ENCODE measurements around the gene GBP6. TPM values are rescaled to one million over a fixed set of nuclear protein-coding genes. Genes with fewer than 3 reads are reported as not detected.

Gene GBP6, protein sequence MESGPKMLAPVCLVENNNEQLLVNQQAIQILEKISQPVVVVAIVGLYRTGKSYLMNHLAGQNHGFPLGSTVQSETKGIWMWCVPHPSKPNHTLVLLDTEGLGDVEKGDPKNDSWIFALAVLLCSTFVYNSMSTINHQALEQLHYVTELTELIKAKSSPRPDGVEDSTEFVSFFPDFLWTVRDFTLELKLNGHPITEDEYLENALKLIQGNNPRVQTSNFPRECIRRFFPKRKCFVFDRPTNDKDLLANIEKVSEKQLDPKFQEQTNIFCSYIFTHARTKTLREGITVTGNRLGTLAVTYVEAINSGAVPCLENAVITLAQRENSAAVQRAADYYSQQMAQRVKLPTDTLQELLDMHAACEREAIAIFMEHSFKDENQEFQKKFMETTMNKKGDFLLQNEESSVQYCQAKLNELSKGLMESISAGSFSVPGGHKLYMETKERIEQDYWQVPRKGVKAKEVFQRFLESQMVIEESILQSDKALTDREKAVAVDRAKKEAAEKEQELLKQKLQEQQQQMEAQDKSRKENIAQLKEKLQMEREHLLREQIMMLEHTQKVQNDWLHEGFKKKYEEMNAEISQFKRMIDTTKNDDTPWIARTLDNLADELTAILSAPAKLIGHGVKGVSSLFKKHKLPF
- total RNA-seq (under 1 TPM in 1 of 6 donors, not detected in 5; 0.09 TPM), polyA plus RNA-seq (under 1 TPM; 0.05 to 0.08 TPM)

DNA sequence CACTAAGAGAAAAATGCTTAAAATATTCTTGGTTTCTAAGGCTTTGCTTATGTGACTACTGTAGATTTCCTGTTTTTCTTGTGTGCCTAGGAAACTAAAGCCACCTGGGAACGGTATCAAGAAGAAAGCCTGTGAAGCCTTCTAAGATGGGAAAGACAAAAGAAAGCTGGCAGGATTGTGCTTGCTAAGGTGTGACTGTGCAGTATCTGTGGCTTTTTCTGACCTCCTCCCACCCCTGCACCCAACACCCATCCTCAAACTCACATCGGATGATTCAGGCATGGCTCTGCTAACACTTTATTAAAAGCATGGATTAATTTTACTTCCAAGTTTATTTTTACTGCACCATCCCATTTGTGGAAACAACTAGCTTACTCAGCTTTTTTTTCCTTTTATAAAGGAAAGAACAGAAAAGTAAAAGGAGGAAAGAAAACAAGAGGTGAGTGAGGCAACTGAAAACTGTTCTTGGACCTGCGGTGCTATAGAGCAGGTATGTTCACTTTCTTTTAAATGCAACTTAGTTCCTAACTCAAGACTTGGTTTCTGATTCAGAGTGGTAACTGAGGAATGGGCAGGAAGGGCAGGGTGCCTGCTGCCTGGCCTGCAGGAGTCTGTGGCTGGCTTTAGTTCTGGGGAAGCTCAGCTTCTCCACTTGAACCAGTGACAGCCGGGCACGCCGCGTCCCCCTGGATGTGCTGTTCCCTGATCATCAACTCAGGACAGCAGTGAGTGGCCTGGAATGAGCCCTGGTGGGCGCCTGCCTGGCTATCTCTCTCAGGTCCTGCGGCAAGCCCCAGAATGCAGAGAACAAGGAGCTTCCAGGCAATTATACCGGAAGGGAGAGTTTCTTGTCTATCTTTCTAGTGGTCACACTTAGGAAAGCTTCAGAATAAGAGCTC lies at the start of gene GBP6:
TSS of gene GBP6 (plus strand) at position 422 of the 899 bp plus-strand sequence. CDS start 4,493 bp downstream, outside the sequence.
- no peak for ATAC-seq
- H3K27ac ChIP-seq = no peak within 1 kb of the TSS
- DNase-seq = no peak

DNA sequence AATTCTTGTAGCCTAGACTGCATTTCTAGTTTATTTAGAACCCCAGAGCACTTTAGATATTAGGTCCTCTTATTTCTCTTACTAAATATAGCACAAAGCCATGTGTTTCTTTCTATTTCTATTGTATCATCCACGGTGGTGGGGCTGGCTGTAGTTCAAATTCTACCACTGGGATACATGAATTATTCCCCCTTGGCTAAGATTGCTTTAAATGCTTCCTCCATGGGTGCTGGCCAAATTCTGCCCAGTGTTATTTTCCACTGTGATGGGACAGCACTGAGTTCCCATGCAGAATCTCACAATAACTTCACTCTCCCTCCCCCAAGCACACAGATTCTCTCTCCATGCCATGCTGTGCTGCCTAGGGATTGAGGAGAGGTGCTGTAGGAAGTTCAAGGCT lies 41.5 kb upstream of the GBP6 start:
- 34 to 57% methylated on average over 1 of the region's 1 CpG for WGBS, 2 donors
- Histone ChIP-seq H3K4me1 (no peaks in the 10 kb centered on the region), H3K36me3 (no peaks in the 10 kb centered on the region), H3K9me3 (no peaks in the 10 kb centered on the region), H3K27ac (no peak overlapping the region), H3K27me3 (no peaks in the 10 kb centered on the region), H3K4me3 (no peak overlapping the region)
- FAIRE-seq = no peak
- ATAC-seq = no peak
- TF ChIP-seq, protein P1, sequence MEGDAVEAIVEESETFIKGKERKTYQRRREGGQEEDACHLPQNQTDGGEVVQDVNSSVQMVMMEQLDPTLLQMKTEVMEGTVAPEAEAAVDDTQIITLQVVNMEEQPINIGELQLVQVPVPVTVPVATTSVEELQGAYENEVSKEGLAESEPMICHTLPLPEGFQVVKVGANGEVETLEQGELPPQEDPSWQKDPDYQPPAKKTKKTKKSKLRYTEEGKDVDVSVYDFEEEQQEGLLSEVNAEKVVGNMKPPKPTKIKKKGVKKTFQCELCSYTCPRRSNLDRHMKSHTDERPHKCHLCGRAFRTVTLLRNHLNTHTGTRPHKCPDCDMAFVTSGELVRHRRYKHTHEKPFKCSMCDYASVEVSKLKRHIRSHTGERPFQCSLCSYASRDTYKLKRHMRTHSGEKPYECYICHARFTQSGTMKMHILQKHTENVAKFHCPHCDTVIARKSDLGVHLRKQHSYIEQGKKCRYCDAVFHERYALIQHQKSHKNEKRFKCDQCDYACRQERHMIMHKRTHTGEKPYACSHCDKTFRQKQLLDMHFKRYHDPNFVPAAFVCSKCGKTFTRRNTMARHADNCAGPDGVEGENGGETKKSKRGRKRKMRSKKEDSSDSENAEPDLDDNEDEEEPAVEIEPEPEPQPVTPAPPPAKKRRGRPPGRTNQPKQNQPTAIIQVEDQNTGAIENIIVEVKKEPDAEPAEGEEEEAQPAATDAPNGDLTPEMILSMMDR (IDR thresholded peaks at IDR 0.05) = no peak
- intact Hi-C loops (cut with DNase I) = no loop called here
- DNase-seq = no peak

More for the DNA sequence above, at the start of gene GBP6:
- no peaks in the 10 kb centered on the region for H3K9me3 ChIP-seq
- H3K4me1 ChIP-seq = no peaks in the 10 kb centered on the region
- no peak for FAIRE-seq
- H3K36me3 ChIP-seq = no peaks in the 10 kb centered on the region
- TF ChIP-seq, protein P1 (IDR thresholded peaks at IDR 0.05) = no peak
- WGBS, 2 donors = 77 to 81% methylated on average over 10 of the region's 10 CpGs
- H3K27me3 ChIP-seq = no peaks in the 10 kb centered on the region
- intact Hi-C loops (cut with DNase I) = no loop called here
- no peak within 1 kb of the TSS for H3K4me3 ChIP-seq

DNA sequence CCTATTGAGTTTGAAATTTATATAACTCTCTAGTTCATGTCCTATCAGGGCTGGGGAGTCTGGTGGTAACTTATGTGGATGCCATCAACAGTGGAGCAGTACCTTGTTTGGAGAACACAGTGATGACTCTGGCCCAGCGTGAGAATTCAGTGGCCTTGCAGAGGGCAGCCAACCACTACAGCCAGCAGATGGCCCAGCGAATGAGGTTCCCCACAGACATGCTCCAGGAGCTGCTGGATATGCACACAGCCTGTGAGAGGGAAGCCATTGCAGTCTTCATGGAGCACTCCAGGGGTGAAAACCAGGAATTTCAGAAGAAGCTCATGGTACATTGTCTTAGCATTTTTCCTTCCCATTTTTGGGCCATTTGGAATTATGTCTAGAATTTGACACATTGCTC lies 32.0 kb upstream of the GBP6 start:
- no peak for ATAC-seq
- no peak overlapping the region for H3K4me3 ChIP-seq
- no peaks in the 10 kb centered on the region for H3K9me3 ChIP-seq
- FAIRE-seq = no peak
- H3K27ac ChIP-seq = no peak overlapping the region
- H3K36me3 ChIP-seq = no peaks in the 10 kb centered on the region
- 42 to 54% methylated on average over 2 of the region's 2 CpGs for WGBS, 2 donors
- H3K4me1 ChIP-seq = no peaks in the 10 kb centered on the region
- no peaks in the 10 kb centered on the region for H3K27me3 ChIP-seq
- DNase-seq = no peak
- TF ChIP-seq, protein P1 (IDR thresholded peaks at IDR 0.05) = no peak
- intact Hi-C loops (cut with DNase I) = no loop called here

DNA sequence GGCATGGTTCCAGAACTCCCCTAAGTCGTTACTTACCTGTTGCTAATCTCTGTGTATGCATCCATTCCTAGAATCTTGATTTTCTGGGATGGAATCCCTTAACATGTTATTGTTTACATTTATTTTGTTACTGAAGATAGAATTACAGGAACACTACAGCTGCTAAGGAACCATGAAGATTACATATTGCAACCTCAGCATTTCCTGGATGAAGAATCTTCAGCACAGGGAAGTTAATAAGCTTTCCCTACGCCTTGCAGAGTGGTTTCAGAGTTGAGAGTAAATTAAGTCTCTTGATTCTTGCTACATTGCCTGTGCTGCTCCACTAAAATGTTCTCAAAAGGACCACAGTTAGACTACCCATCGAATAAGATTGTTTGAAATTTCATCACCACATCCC lies 31.4 kb upstream of the GBP6 start:
- no peak for FAIRE-seq
- Histone ChIP-seq H3K27ac (no peak overlapping the region), H3K9me3 (no peaks in the 10 kb centered on the region), H3K4me3 (no peak overlapping the region), H3K36me3 (no peaks in the 10 kb centered on the region), H3K4me1 (no peaks in the 10 kb centered on the region), H3K27me3 (no peaks in the 10 kb centered on the region)
- intact Hi-C loops (cut with DNase I) = no loop called here
- TF ChIP-seq, protein P1 (IDR thresholded peaks at IDR 0.05) = no peak
- no peak for ATAC-seq
- 29 to 32% methylated on average over 3 of the region's 3 CpGs for WGBS, 2 donors
- DNase-seq = no peak
